ENCODE measurements around the gene MAPKAPK2.

GRCh38 chr1:206753141-206753540 is 68.4 kb downstream of the MAPKAPK2 start:
- TF ChIP-seq CTCF (IDR thresholded peaks at IDR 0.05; ENCODE audit: poor library complexity) (no peak), EZH2phosphoT487 (IDR thresholded peaks at IDR 0.05; ENCODE audit: low read depth, severe bottlenecking, unreplicated experiment) (no peak)

All from hepatocyte (in vitro differentiated cells).